Gastrocnemius medialis (tissue), 4 donors: ENCODE results near the gene GRIK2. TPM values are rescaled to one million over a fixed set of nuclear protein-coding genes. Genes with fewer than 3 reads are reported as not detected.

Experiments
- ATAC-seq, 2 donors: fragments of 150-250 bp; one replicate each; pipeline ENCODE4 v1.9.1; 2016
- DNase-seq, 2 donors: peaks; one replicate each; pipeline ENCODE4 v3.0.0-alpha.2; 2019
- H3K27ac ChIP-seq, 4 donors: fragments of 200-600 bp; sonication (generic); 1 replicate in 1 of 4; 2 replicates in 3 of 4; pipeline ENCODE4 v1.5.1; 2016 to 2018; ENCODE audit warnings: mild to moderate bottlenecking in 2 of 4, moderate library complexity in 1 of 4
- H3K27me3 ChIP-seq, 3 donors: fragments of 200-600 bp; sonication (generic) in 2 of 3; 1 replicate in 1 of 3; 2 replicates in 2 of 3; pipeline versions ENCODE4 v1.5.1 to v1.6.0; 2016 to 2019; ENCODE audit warnings: mild to moderate bottlenecking in 1 of 3, moderate library complexity in 1 of 3
- H3K36me3 ChIP-seq, 2 donors: fragments of 200-600 bp; sonication (generic) in 1 of 2; one replicate each; pipeline ENCODE4 v1.5.1; 2017 to 2018
- H3K4me1 ChIP-seq, 2 donors: fragments of 200-600 bp; sonication (generic) in 1 of 2; one replicate each; pipeline ENCODE4 v1.5.1; 2016 to 2017; ENCODE audit warnings: mild to moderate bottlenecking in 2 of 2
- H3K4me3 ChIP-seq, 4 donors: fragments of 200-600 bp; sonication (generic) in 3 of 4; 1 replicate in 1 of 4; 2 replicates in 3 of 4; pipeline ENCODE4 v1.5.1; 2016 to 2019; ENCODE audit warnings: mild to moderate bottlenecking in 2 of 4
- H3K9me3 ChIP-seq, 3 donors: fragments of 200-600 bp; sonication (generic) in 2 of 3; 1 replicate in 1 of 3; 2 replicates in 2 of 3; pipeline ENCODE4 v1.5.1; 2016 to 2019
- CTCF ChIP-seq, 5 experiments: fragments of 450-650 bp in 3 of 5; fragments of 200-600 bp in 2 of 5; sonication (generic) in 2 of 5; IDR thresholded peaks in 4 of 5; conservative IDR thresholded peaks in 1 of 5; 1 replicate in 4 of 5; 2 replicates in 1 of 5; pipeline ENCODE4 v1.5.1; 2016 to 2019; ENCODE audit warnings: antibody characterized with exemption in 5 of 5, mild to moderate bottlenecking in 3 of 5, moderate library complexity in 3 of 5
- POLR2A ChIP-seq, 2 donors: fragments of 450-650 bp; IDR thresholded peaks; one replicate each; pipeline ENCODE4 v1.6.1; 2017; ENCODE audit warnings: antibody characterized with exemption in 2 of 2, mild to moderate bottlenecking in 2 of 2, moderate library complexity in 2 of 2
- in situ Hi-C, 4 donors: fragments of 200-750 bp; cut with MboI; loops; one replicate each; pipeline versions ENCODE4 v1.15.0 to v1.8.0; 2017; ENCODE audit warnings: low sequenced_read_pairs in 4 of 4
- intact Hi-C: fragments of 100-400 bp; cut with DNase I; formaldehyde crosslinking; loops from one replicate; pipeline ENCODE4 v1.15.1; 2023; ENCODE audit warnings: low total_unique reads
- total RNA-seq, 4 donors: library from RNA; depleted of rRNA; stranded (reverse); fragments of >200 nt; gene quantifications; one replicate each; pipeline versions ENCODE4 v1.1.0 to v1.2.3, GENCODE V29; 2016

GRIK2 gene
- total RNA-seq, 4 donors from 2014 or later, result 0.39 to 5.1 (median 0.79) TPM

GRCh38 chr6:101445527-101445926 is 52.0 kb downstream of the GRIK2 start:
- Histone ChIP-seq H3K27me3 (no peaks in the 10 kb centered on the region), H3K9me3 (no peaks in the 10 kb centered on the region), H3K36me3 (no peaks in the 10 kb centered on the region), H3K4me1 (no peaks in the 10 kb centered on the region), H3K27ac (no peak overlapping the region), H3K4me3 (no peak overlapping the region)
- DNase-seq (no peak), ATAC-seq (no peak)
- TF ChIP-seq POLR2A (IDR thresholded peaks at IDR 0.05) (no peak), CTCF (IDR thresholded peaks at IDR 0.05 in 4 of 5, conservative IDR thresholded peaks at IDR 0.05 in 1 of 5) (no peak)
- in situ Hi-C loops, result no loop called here
- intact Hi-C loops, result no loop called here

- Histone ChIP-seq H3K36me3 (no peaks in the 10 kb centered on the region), H3K9me3 (no peaks in the 10 kb centered on the region), H3K4me3 (no peak overlapping the region), H3K27ac (no peak overlapping the region), H3K4me1 (peaks cover 0 to 3% of the 10 kb centered on the region in 2 donors), H3K27me3 (no peaks in the 10 kb centered on the region)
- DNase-seq (no peak), ATAC-seq (no peak)
- intact Hi-C loops, result no loop called here
- in situ Hi-C loops, result no loop called here
- no peak for TF ChIP-seq POLR2A (IDR thresholded peaks at IDR 0.05)
- TF ChIP-seq CTCF (IDR thresholded peaks at IDR 0.05 in 4 of 5, conservative IDR thresholded peaks at IDR 0.05 in 1 of 5), result no peak
Measured at GRCh38 chr6:101450901-101451300, 57.4 kb downstream of the GRIK2 start.

- H3K36me3 ChIP-seq, result no peaks in the 10 kb centered on the region
- intact Hi-C loops, result no loop called here
- DNase-seq, result no peak
- H3K27ac ChIP-seq, result no peak overlapping the region
- H3K4me3 ChIP-seq, result no peak overlapping the region
- H3K9me3 ChIP-seq, result no peaks in the 10 kb centered on the region
- ATAC-seq, result no peak
- TF ChIP-seq CTCF (IDR thresholded peaks at IDR 0.05 in 4 of 5, conservative IDR thresholded peaks at IDR 0.05 in 1 of 5), result no peak
- TF ChIP-seq POLR2A (IDR thresholded peaks at IDR 0.05), result no peak
- in situ Hi-C loops, result no loop called here
- no peaks in the 10 kb centered on the region for H3K27me3 ChIP-seq
- peaks cover 0 to 3% of the 10 kb centered on the region in 2 donors for H3K4me1 ChIP-seq
Measured at GRCh38 chr6:101451981-101452380, 58.5 kb downstream of the GRIK2 start.

DNA sequence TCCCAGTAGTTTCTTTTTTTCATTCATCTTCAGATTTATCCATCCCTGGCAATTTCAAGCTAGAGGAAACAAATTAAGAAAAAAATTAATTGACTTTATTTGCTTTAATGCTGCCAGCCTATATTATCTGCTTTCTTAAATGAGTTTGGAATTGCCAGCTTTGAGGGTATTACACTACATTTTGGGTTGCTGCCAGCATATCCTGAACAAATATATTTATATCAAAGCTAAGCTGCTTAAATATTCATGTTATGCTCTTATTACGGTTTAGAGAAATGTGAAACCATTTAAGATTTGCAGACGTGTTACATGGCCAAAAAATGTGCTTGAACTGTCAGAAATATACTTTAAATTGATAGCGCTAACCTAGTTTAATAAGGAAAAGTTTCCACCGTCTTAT is 59.7 kb downstream of the GRIK2 start:
- no peak for DNase-seq
- ATAC-seq, result no peak
- in situ Hi-C loops, result no loop called here
- Histone ChIP-seq H3K36me3 (no peaks in the 10 kb centered on the region), H3K4me3 (peak overlapping the region in 1 of 4 donors; percentile 14), H3K9me3 (no peaks in the 10 kb centered on the region), H3K27ac (no peak overlapping the region), H3K27me3 (no peaks in the 10 kb centered on the region), H3K4me1 (peaks cover 0 to 3% of the 10 kb centered on the region in 2 donors)
- TF ChIP-seq CTCF (IDR thresholded peaks at IDR 0.05 in 4 of 5, conservative IDR thresholded peaks at IDR 0.05 in 1 of 5) (no peak), POLR2A (IDR thresholded peaks at IDR 0.05) (no peak)
- intact Hi-C loops, result no loop called here

DNA sequence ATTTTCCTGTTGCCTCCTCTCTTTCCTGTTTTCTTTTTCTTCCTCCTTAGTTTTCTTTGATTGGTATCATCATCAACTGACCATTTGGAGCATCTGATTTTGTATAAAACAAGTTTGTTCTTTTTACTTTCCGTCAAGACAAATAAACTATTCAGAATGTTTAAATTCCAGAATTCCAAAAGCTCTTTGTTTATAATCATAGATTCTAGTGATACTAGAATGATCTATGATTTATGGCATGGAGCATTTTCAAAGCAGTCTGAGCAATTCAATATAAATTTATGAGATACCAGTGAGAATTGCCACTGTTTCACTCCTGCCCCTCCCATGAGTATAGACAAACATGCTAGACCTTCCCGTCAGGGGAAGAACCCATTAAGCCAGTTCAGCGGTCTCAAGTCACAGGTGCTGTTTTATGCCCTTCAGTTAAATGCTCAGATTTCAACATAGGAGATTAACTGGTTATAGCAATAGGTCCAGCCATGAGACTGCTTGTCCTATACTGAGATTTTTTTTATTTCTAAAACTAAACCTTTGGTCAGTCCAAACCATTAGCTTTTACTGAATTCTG is 60.7 kb downstream of the GRIK2 start:
- H3K27ac ChIP-seq, result no peak overlapping the region
- H3K4me1 ChIP-seq, result peaks cover 0 to 3% of the 10 kb centered on the region in 2 donors
- no peaks in the 10 kb centered on the region for H3K36me3 ChIP-seq
- H3K9me3 ChIP-seq, result no peaks in the 10 kb centered on the region
- in situ Hi-C loops (no loop called here), intact Hi-C loops (no loop called here)
- no peaks in the 10 kb centered on the region for H3K27me3 ChIP-seq
- DNase-seq, result no peak
- peak overlapping the region in 1 of 4 donors; percentile 14 for H3K4me3 ChIP-seq
- no peak for TF ChIP-seq POLR2A (IDR thresholded peaks at IDR 0.05)
- TF ChIP-seq CTCF (IDR thresholded peaks at IDR 0.05 in 4 of 5, conservative IDR thresholded peaks at IDR 0.05 in 1 of 5), result no peak
- ATAC-seq, result no peak
